Measurements from ENCODE around the gene ORC5.

Gene ORC5

GRCh38 chr7:104106108-104106905, 101.5 kb downstream of the ORC5 start:
- DNase-seq (ENCODE audit: extremely low read depth, low read depth), result no peak
- no peak for TF ChIP-seq CTCF (IDR thresholded peaks at IDR 0.05; ENCODE audit: low read depth, low read length, missing control alignments)
- H3K4me3 ChIP-seq (replicated peaks; ENCODE audit: low read depth, low read length), result no peak overlapping the region

- no peak for TF ChIP-seq CTCF (IDR thresholded peaks at IDR 0.05; ENCODE audit: low read depth, low read length, missing control alignments)
- no peak for DNase-seq (ENCODE audit: extremely low read depth, low read depth)
- no peak overlapping the region for H3K4me3 ChIP-seq (replicated peaks; ENCODE audit: low read depth, low read length)
Observed at GRCh38 chr7:104098890-104099289, 108.9 kb downstream of the ORC5 start.

- no peak overlapping the region for H3K4me3 ChIP-seq (replicated peaks; ENCODE audit: low read depth, low read length)
- DNase-seq (ENCODE audit: extremely low read depth, low read depth), result no peak
- TF ChIP-seq CTCF (IDR thresholded peaks at IDR 0.05; ENCODE audit: low read depth, low read length, missing control alignments), result no peak
Observed at GRCh38 chr7:104096683-104097082, 111.1 kb downstream of the ORC5 start.

GRCh38 chr7:104093127-104093526, 114.7 kb downstream of the ORC5 start:
- no peak for TF ChIP-seq CTCF (IDR thresholded peaks at IDR 0.05; ENCODE audit: low read depth, low read length, missing control alignments)
- DNase-seq (ENCODE audit: extremely low read depth, low read depth), result no peak
- H3K4me3 ChIP-seq (replicated peaks; ENCODE audit: low read depth, low read length), result no peak overlapping the region

- TF ChIP-seq CTCF (IDR thresholded peaks at IDR 0.05; ENCODE audit: low read depth, low read length, missing control alignments), result no peak
- H3K4me3 ChIP-seq (replicated peaks; ENCODE audit: low read depth, low read length), result no peak overlapping the region
- DNase-seq (ENCODE audit: extremely low read depth, low read depth), result no peak
Observed at GRCh38 chr7:104091242-104091641, 116.6 kb downstream of the ORC5 start.

- DNase-seq (ENCODE audit: extremely low read depth, low read depth), result no peak
- H3K4me3 ChIP-seq (replicated peaks; ENCODE audit: low read depth, low read length), result no peak overlapping the region
- TF ChIP-seq CTCF (IDR thresholded peaks at IDR 0.05; ENCODE audit: low read depth, low read length, missing control alignments), result no peak
Observed at GRCh38 chr7:104089612-104090011, 118.2 kb downstream of the ORC5 start.

- no peak overlapping the region for H3K4me3 ChIP-seq (replicated peaks; ENCODE audit: low read depth, low read length)
- no peak for TF ChIP-seq CTCF (IDR thresholded peaks at IDR 0.05; ENCODE audit: low read depth, low read length, missing control alignments)
- no peak for DNase-seq (ENCODE audit: extremely low read depth, low read depth)
Observed at GRCh38 chr7:104089061-104089460, 118.8 kb downstream of the ORC5 start.

Data from HFF-Myc (cell line).